HG03103 (cell line): ENCODE measurements around the gene POLR1C.
"Not testable (repeated sequence)": the region's sequence is repeated elsewhere in the genome, so short reads cannot be mapped to it uniquely, and the experiment has no call there.

Source experiments
- ATAC-seq: cut with Tn5 transposase; IDR thresholded peaks from one replicate; pipeline ENCODE4 v1.9.1; 2021; ENCODE audit warnings: low read depth; ENCODE audit not compliant: unreplicated experiment

The POLR1C gene, protein sequence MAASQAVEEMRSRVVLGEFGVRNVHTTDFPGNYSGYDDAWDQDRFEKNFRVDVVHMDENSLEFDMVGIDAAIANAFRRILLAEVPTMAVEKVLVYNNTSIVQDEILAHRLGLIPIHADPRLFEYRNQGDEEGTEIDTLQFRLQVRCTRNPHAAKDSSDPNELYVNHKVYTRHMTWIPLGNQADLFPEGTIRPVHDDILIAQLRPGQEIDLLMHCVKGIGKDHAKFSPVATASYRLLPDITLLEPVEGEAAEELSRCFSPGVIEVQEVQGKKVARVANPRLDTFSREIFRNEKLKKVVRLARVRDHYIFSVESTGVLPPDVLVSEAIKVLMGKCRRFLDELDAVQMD

DNA sequence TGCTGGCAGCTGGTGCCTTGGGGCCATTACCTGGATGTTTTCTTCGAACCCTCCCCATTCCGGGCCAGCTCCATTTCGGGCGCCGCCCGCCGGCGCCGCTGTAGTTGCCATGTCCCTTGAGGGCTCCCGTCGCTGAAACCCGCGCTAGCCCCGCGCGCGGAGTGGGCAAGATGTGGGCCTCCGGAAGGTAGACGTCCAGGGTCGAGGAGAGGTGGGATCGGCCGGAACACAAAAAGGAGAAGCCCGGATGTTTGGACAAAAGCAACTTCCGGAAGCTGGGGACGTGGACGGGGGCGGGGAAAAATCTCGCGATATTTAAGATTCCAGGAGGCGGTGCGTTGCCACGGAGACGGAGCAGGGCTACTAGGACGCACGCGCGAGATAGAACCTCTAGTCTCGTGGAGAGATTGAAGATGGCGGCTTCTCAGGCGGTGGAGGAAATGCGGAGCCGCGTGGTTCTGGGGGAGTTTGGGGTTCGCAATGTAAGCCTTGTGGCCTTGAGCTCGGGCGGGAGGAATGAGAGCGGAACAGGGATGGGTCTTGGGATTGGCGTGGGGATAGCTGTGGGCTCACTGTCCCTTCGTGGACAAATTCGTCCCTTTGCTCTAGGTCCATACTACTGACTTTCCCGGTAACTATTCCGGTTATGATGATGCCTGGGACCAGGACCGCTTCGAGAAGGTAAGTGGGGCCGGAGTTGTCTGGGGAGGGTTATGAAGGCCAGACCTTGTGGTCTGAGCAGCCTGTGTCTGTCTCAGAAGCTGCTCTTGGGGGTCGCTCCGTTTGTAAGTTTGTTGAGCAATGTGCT lies at the start of gene POLR1C, which contains the start of gene YIPF3:
POLR1C (plus strand) TSS at position 393 of the 808 bp plus-strand sequence; CDS start at position 414, 21 bp downstream.
YIPF3 (minus strand) TSS at position 230 of the 808 bp plus-strand sequence; CDS start at position 111, 119 bp downstream.
- ATAC-seq, result peak; percentile 85

DNA sequence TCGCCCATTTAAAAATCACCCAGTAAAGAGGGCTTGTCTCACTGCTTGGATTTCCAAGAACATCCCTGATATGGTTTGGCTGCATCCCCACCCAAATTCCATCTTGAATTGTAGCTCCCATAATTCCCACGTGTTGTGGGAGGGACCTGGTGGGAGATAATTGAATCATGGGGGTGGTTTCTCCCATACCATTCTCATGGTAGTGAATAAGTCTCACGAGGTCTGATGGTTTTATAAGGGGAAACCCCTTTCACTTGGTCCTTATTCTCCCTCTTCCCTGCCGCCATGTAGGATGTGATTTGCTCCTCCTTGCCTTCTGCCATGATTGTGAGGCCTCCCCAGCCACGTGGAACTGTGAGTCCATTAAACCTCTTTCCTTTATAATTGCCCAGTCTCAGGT lies 49.6 kb upstream of the POLR1C start:
- not testable (repeated sequence) for ATAC-seq

DNA sequence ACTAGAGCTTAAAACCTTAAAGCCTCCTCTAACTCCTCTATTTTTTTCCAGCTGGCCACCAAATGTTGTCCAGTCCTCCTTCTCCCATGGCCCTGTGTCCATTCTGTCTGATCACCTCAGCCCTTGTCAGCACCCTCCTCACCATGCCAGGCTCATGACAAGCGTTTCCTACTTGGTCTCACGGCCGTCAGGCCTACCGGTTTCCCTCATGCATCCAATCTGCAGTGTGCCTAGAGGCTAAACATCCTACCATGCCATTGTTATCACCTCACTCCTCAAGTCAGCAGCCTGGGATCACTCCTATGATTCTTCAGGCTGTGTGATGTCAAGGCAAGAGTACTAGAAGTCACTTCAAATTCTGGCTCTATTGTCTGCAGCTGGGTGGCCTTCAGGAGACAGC lies 49.1 kb upstream of the POLR1C start:
- ATAC-seq, result no peak

DNA sequence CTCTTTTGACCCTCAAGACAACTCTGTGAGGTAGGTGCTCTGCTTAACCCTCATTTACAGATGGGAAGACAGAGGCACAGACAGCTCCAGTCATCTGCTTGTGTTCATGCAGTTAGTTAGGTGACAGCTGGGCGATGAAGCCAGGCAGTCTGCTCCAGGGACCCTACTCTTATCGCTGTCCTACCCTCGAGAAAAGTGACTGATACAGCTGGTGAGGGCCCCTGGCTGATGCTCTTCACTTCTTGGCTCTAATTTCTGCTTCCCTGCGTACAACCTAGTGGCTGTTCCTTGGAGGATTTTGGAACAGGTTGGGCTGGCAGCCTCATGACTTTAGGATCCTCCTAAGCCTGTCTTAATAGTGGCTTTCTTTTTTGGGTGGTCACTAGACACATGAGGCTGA lies 48.6 kb upstream of the POLR1C start:
- no peak for ATAC-seq

DNA sequence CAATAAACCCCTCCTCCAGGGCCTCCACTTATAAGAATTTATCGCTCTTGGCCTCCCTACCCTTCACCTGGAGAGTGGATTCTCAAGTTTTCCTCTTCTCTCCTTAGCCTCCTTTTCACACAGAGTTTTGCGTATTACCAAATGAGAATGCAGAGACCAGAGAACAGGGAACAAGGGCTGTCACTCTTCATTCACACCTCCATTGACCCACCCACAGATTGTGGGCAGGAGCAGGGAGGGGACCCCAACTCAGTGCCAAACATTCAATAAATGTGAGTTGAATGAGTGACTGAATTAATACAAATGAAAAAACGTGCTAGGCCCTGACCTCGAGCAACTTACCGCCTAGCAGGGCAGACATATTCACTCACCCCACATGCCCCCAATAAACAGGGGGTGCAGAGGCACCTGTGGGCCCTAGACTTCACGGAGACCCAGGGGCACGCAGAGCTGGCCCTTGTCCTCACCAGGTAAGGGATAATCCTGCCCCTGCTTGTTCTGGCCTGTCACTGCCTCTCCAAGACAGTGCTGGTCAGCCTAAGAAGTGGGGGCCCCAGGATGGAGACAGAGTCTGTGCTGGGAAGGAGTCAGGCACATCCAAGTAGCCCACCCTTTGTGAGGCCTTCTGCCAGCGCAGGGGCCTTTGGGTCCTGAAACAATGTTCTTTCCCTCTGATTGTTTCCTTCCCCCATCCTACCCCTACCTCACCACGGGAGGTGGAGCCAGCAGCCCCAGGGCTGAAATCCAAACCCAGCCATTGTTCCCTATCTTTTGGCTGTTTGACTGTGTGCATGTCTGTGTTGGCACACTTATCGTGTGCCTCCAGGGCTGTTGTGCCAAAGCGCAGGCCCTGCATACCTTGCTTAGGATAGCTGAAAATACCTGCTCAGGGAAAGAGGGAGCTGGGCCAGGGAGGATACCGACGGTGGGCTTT lies 47.9 kb upstream of the POLR1C start:
- ATAC-seq, result no peak

DNA sequence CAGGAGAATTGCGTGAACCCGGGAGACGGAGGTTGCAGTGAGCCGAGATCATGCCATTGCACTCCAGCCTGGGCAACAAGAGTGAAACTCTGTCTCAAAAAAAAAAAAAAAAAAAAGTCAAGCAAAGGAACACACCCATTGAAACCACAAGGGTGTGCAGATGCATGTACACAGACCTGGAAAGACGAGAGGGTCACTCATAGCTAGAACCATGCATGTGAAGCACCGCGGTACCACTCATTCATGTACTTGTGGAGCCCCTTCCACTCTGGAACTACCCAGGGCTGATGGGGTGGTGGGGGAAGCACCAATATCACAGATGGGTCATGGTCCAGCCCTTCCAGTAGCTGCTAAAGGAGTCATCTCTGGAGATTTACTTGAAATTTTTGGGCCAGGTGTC lies 46.9 kb upstream of the POLR1C start:
- ATAC-seq, result no peak

DNA sequence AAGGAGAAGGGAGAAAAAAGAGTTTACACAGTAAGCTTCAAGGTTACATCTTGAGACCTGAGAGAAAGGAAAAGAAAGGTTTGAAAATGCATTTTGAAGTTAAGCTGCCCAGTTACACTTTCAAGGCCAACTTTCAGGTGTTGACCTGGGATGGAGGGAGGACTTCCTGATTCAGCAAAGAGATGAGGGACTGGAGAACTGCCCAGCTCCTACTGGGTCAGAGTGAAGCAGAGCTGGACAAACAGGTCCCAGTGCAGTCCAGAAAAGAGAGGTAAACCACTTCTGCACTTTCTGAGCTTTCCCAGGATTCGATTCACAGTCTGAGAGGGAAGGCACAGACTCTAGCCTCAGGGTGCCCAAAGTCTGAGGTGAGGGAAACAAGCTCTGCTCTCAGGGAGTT lies 45.5 kb upstream of the POLR1C start:
- ATAC-seq, result no peak

DNA sequence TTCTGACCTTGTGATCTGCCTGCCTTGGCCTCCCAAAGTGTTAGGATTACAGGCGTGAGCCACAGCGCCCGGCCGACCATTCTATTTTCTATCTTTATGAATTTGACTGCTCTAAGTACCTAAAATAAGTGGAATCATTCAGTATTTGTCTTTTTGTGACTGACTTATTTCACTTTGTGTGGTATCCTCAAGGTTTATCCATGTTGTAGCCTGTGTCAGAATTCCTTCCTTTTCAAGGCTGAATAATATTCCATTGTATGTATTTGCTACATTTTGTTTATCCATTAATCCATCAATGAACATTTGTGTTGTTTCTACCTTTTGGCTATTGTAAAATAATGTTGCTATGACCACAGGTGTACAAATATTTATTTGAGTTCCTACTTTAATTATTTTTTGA lies 44.4 kb upstream of the POLR1C start:
- no peak for ATAC-seq

DNA sequence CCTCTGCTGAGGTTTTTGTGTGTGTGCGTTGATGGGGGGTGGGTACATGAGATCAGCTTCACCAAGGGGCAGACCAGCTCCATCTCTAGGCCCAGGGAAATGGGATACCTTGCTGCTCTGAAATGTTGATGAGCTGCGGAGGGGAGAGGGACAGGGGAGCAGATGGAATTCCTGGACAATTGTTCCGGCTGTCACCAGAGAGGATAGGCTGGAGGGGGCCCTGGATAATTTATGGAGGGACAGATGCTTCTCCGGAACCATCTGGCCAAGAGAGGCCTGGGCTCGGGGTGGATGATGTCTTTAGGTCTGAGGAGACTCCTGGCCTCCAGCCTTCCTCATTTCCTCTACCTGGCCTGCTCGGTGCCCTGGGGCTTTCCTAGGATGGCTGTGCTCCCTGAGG lies 41.4 kb upstream of the POLR1C start:
- no peak for ATAC-seq

DNA sequence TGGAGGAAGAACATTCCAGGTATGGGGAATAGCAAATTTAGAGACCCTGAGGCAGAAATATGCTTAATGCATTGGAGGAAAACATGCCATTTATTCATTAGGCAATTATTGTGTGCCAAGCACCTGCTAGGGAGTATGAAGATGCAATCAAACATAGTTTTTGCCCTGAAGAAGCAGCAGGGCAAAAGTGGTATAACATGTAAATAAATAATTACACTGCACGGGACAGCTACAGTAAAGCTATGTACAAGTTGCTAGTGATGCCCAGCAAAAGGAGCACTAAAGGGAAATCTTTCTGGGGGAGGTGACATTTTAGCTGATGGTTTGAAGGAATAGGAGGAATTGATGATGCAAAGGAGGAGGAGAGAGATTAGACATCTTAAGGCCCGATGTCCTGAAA lies 40.1 kb upstream of the POLR1C start:
- ATAC-seq, result no peak

DNA sequence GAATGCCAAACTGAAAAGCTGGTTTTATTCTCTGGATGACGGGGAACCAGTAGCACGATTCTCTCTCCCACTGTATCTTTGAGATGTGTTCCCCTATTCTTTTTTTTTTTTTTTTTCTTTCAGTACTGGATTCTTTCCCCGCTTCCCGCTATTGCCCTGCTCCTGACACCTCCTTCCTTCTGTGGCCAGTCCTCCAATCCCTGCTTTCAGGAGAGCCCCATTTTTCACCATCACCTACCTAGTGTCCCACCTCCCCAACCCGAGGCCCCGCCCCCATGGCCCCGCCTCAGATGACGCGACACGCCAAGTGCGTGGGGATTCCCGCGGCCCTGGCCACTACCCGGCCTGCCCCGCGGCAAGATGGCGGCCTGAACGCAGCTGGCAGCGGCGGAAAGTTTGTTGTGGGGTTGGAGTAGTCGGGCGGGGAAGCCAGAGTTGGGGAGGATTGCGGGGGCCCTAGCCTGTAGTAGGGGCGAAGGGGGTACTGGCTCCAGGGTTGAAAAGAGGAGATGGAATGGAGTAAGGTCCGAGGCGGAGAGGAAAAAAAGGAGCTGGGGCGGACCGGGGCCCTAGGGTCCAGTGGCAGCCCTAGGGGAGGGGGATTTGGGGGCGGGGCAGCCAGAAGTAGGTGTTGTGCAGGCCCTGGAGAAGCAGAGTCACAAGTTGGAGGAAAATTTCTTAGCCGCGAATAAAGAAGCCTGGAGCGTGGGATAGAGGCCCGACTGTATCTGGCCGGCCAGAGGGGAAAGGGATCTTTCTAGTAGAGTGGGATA lies 39.5 kb upstream of the POLR1C start, which contains the start of gene TJAP1:
TJAP1 (plus strand) TSS at position 336 of the 773 bp plus-strand sequence. CDS start 21,432 bp downstream, outside the sequence.
- ATAC-seq, result peak; percentile 99

DNA sequence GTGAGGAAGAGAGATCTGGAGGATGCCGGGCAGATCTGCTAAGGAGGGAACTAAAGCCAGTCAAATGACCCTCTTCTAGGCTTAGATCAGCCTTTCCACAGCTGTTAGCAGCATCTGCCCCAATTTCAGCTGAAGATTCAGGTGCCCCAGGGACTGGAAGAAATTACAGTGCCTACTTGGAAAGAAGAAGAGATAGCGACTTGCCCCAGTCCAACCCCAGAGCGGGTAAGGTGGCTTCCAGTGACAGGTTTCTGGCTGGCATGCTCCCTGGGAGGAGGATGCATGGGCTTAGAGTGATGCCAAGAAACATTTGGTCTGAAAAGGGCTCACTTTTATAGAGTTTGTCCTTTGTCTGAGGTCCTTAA lies 38.9 kb upstream of the POLR1C start:
- ATAC-seq, result no peak

DNA sequence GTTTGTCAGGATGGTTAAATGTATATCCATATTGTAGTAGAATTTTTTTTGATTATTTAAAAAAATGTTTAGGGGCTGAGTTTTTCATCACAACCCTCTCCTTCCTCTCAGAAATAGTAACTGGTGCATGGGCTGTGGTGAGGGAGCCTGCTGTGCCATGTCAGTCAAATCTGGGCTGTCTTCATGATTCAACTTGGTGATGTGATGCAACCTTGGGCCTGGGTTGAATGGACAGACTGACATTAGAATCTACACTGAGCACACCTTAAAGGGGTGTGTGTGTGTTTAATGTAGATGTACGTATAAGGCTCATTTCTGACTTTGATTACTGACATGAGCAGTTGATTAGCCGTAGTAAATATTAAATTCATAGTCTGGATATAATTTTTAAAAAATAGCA lies 35.8 kb upstream of the POLR1C start:
- ATAC-seq, result no peak

DNA sequence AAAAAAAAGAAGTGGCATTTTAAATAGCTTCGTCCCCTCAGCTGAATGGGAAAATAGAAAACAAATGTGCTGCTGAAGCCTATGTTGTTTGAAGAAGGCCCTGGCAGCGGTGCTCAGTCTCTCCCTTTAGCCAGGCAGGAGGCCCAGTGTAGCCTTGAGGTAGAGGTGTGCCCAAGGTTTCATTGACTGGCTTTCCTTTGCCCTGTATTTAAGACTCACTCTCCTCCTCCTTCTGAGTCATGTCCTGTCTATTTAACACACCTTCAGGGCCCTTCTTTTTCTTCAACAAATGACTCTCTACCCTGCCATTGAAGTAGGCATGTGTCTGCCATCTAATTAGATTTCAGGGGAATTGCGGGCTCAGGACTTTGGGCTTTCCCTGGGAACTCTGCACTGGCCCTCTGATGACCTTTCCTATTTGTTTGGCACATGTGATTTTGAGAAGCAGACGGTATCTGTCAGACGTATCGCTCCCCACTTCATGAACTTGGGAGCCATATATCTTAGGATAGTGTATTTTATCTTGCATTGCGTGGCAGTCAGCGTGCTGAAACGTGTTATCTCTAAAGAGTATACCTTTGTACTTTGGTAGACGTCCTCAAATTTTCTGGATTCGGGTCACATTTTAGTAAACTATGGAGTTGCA lies 35.2 kb upstream of the POLR1C start:
- no peak for ATAC-seq

DNA sequence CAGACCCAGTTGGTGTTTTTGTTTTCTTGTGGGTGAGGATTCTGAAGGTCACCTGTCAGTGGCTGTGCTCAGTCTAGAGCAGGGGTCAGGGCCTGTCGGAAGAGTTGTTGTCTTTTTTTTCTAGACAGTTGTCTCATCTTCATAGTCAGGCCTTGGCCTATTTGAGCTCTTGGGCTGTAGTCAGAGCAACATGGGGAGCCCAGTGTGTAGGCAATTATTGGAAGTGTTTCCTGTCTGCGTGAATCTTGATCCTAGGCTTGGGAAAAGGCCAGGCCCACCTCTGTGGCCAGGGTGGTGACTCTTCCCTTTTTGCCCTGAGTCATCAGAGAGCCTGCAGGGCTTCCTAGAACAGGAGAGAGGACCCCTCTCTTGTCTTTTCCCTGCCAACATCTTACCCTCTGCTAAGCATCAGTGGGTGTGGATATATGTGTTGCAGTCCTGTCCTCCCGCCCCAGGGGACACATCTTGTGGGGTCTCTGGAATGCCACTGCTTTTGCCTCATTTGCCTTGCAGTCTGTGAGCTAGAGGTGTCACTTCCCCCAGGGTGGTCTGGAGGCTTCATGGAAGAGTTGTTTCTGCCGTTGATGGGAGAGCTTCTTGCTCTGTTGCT lies 28.1 kb upstream of the POLR1C start:
- no peak for ATAC-seq

DNA sequence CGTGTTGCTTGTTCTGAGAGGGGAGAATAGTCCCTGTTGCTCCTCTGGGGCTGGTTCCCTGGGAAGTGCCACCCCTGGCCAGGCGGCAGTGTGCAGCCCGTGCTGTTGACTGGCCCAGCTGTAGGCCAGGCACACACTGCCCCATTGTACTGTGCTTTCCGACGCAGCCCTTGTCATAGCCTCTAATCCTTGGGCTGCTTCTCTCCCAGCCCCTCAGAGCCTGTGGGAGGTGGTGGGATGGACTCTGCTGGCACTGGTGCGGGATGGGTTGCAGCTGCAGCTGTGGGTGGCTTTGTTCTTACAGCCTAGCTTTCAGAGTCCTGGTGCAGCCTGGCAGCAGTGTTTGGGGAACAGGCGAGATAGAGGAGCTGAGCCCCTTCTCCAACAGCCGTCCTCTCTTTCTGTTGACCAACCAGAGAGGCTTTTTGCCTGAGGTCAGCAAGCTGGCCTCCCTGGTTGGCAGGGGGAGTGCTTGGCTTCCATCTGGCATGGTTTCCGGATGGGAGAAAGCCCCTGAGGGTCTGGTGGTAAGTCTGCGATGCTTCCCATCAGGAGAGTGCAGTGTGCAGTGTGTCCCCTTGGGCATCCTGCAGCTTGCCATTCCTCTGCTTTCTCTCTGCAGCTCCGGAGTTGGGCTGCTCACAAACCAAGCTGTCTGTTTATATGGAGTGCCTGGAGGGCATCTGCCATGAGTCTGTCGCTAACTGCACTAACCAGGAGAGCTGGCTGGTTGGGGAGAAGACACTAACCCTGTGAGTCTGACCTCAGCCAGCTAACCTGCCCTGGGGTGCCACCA lies 27.4 kb upstream of the POLR1C start:
- no peak for ATAC-seq

DNA sequence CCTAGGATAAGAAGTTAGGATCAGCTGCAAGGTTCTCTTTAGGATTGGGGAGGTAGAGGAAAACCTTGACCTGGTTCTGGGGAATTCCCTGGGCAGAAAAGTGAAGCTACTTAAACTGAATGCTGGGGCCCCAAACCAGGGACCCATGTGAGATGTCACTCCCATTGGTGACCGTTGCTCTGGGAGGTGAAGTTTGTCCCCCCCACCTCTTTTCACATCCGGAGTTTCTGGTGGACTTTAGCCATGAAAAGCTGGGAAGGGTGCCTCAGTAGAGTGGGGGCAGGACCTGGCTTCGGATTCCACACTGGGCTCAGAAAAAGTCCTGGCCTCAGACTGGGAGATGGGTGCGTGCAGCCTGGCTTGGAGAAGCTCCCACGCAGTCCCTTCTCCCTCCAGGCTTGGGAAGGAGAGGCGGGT lies 26.4 kb upstream of the POLR1C start:
- no peak for ATAC-seq
